Endothelial cell (in vitro differentiated cells): ENCODE measurements around the gene GNPTG. TPM values are rescaled to one million over a fixed set of nuclear protein-coding genes. Genes with fewer than 3 reads are reported as not detected.

Experiments used
- DNase-seq: peaks from one replicate; pipeline ENCODE4 v3.0.0; 2021; ENCODE audit warnings: low spot score
- H3K27ac Mint-ChIP-seq: one replicate; pipeline ENCODE4 v1.8.0; 2021; ENCODE audit warnings: mixed read lengths, inconsistent platforms; ENCODE audit not compliant: unreplicated experiment
- H3K27me3 Mint-ChIP-seq: one replicate; pipeline ENCODE4 v1.8.0; 2021; ENCODE audit warnings: mild to moderate bottlenecking, moderate library complexity, mixed read lengths, inconsistent platforms; ENCODE audit not compliant: unreplicated experiment
- H3K36me3 Mint-ChIP-seq: one replicate; pipeline ENCODE4 v1.8.0; 2021; ENCODE audit warnings: mild to moderate bottlenecking, low read depth, mixed read lengths, inconsistent platforms; ENCODE audit not compliant: unreplicated experiment
- H3K4me1 Mint-ChIP-seq: one replicate; pipeline ENCODE4 v1.8.0; 2021; ENCODE audit warnings: mild to moderate bottlenecking, mixed read lengths, inconsistent platforms; ENCODE audit not compliant: unreplicated experiment
- H3K4me3 Mint-ChIP-seq: one replicate; pipeline ENCODE4 v1.8.0; 2021; ENCODE audit warnings: mild to moderate bottlenecking, mixed read lengths, inconsistent platforms; ENCODE audit not compliant: unreplicated experiment
- H3K9me3 Mint-ChIP-seq: one replicate; pipeline ENCODE4 v1.8.0; 2021; ENCODE audit warnings: mixed read lengths, inconsistent platforms; ENCODE audit not compliant: unreplicated experiment
- CTCF ChIP-seq: fragments of 200-600 bp; sonication (generic); IDR thresholded peaks from one replicate; pipeline ENCODE4 v1.5.0; 2021; ENCODE audit warnings: antibody characterized with exemption; ENCODE audit not compliant: unreplicated experiment
- total RNA-seq: library from RNA; stranded (reverse); fragmentation: NEBNext Ultra II Directional; extraction: Animal tissue kit (Norgen Biotek cat#: 25700); gene quantifications from one replicate; pipeline ENCODE4 v1.2.1, GENCODE V29; 2021; ENCODE audit not compliant: unreplicated experiment

The GNPTG gene
- total RNA-seq, 1 donor from 2014 or later: 47.9 TPM

GRCh38 chr16:1401061-1401757 lies 49.5 kb downstream of the GNPTG start:
- Mint-ChIP-seq H3K27ac (no peak overlapping the region), H3K36me3 (peaks cover 15% of the 10 kb centered on the region), H3K27me3 (peaks cover 8% of the 10 kb centered on the region), H3K4me3 (no peak overlapping the region), H3K4me1 (no peaks in the 10 kb centered on the region), H3K9me3 (no peaks in the 10 kb centered on the region)
- TF ChIP-seq CTCF: no peak
- no peak for DNase-seq

- TF ChIP-seq CTCF: no peak
- Mint-ChIP-seq H3K36me3 (peaks cover 15% of the 10 kb centered on the region), H3K9me3 (no peaks in the 10 kb centered on the region), H3K27me3 (peaks cover 8% of the 10 kb centered on the region), H3K27ac (no peak overlapping the region), H3K4me3 (no peak overlapping the region), H3K4me1 (no peaks in the 10 kb centered on the region)
- no peak for DNase-seq
Measured at GRCh38 chr16:1401758-1402154, 50.0 kb downstream of the GNPTG start.

- DNase-seq: no peak
- no peak overlapping the region for H3K27ac Mint-ChIP-seq
- H3K27me3 Mint-ChIP-seq: peaks cover 8% of the 10 kb centered on the region
- no peak for TF ChIP-seq CTCF
- no peak overlapping the region for H3K4me3 Mint-ChIP-seq
- peaks cover 14% of the 10 kb centered on the region for H3K36me3 Mint-ChIP-seq
- H3K9me3 Mint-ChIP-seq: no peaks in the 10 kb centered on the region
- no peaks in the 10 kb centered on the region for H3K4me1 Mint-ChIP-seq
Measured at GRCh38 chr16:1403036-1403435, 51.3 kb downstream of the GNPTG start.

- Mint-ChIP-seq H3K9me3 (no peaks in the 10 kb centered on the region), H3K4me3 (peak overlapping the region; percentile 67), H3K36me3 (peaks cover 9% of the 10 kb centered on the region), H3K27ac (no peak overlapping the region), H3K4me1 (no peaks in the 10 kb centered on the region), H3K27me3 (peaks cover 8% of the 10 kb centered on the region)
- DNase-seq: no peak
- TF ChIP-seq CTCF: no peak
Measured at GRCh38 chr16:1403733-1404132, 52.0 kb downstream of the GNPTG start.

- Mint-ChIP-seq H3K9me3 (no peaks in the 10 kb centered on the region), H3K4me3 (peak overlapping the region; percentile 83), H3K4me1 (peaks cover 3% of the 10 kb centered on the region), H3K27me3 (peaks cover 10% of the 10 kb centered on the region), H3K36me3 (peaks cover 4% of the 10 kb centered on the region), H3K27ac (no peak overlapping the region)
- TF ChIP-seq CTCF: no peak
- no peak for DNase-seq
Measured at GRCh38 chr16:1407753-1408152, 56.0 kb downstream of the GNPTG start.
